ENCODE measurements around the gene ZNF613.
A peak's percentile ranks its signal among the peaks of the same experiment; 100 is the strongest.
"Not testable (repeated sequence)": the region's sequence is repeated elsewhere in the genome, so short reads cannot be mapped to it uniquely, and the experiment has no call there.

ZNF613 gene

DNA sequence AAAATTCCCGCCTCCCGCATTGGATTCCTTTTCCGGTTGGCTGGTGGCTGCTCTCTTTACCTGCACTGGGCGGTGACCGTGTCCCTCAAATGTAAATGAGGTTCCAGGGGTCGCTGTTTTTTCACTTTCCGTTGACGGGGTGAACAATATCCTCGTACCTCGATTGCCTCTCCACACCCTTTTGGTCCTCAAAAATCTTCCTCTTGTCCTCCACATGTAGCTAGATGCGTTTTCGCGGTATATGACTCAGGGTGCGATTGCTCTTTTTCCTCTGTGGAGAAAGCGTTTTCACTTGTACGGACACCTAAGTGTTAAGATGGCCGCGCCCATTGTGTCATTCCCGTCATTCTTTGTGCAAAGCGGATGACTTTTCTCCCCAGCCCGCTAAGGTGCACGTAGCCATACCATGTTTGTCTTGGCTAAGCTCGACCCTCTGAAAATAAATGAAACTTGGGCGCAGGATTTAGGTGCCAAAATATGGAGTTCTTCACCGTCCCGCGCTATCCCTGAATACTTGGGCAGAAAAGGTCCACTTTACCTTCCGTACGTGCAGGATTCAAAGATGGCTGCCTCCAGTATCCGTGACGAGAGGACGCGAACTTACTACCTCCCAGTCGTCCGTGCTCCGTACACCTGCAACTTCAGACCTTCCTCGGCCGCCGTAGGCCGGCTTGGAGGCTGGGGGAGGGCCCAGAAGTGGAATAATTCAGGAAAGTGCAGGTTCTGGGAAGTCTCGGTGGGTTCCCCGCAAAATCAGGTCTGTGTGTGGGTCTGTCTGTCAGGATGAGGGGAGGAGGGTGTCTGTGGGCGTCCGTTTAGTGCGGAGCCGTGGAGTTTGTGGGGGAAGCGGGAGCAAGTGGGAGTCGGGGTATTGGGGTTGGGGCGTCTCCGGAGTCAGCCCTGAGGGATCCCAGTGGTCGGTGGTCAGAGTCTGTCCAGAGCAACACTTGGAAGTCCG, at the start of gene ZNF613:
TSS of gene ZNF613 (plus strand) at position 689 of the 958 bp plus-strand sequence. CDS start 8,749 bp downstream, outside the sequence.
- DNase-seq, result peak; percentile 97

DNA sequence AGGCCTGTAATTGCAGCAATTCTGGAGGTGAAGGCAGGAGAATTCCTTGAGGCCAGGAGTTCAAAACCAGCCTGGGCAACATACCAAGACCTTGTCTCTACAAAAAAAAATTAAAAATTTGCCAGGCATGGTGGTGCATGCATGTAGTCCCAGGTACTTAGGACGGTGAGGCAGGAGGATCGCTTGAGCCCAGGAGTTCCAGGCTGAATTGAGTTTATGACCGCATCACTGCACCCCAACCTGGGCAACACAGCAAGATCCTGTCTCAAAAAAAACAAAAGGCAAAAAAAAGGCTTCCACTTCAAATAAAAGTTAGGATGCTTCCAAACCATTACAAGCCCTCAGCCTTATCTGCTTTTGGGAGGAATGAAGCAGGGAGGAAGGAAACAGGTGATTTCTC, 44.8 kb upstream of the ZNF613 start:
- no peak for DNase-seq

DNA sequence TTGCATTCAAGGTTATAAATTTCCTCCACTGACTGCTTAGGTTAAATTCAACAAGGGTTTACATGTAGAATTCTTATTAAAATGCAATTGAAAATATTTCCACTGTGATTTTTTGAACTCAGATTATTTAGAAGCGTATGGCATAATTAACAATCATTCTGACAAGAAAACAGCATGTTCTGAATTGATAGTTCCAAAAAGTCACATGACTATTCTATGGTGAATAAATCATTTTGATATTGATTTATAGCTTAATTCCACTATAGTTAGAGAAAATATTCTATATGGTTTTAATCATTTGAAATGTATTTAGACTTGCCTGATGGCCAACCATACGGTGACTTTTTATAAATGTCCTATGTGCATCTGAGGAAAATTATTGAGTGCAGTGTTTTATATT, 42.6 kb upstream of the ZNF613 start:
- DNase-seq, result no peak

DNA sequence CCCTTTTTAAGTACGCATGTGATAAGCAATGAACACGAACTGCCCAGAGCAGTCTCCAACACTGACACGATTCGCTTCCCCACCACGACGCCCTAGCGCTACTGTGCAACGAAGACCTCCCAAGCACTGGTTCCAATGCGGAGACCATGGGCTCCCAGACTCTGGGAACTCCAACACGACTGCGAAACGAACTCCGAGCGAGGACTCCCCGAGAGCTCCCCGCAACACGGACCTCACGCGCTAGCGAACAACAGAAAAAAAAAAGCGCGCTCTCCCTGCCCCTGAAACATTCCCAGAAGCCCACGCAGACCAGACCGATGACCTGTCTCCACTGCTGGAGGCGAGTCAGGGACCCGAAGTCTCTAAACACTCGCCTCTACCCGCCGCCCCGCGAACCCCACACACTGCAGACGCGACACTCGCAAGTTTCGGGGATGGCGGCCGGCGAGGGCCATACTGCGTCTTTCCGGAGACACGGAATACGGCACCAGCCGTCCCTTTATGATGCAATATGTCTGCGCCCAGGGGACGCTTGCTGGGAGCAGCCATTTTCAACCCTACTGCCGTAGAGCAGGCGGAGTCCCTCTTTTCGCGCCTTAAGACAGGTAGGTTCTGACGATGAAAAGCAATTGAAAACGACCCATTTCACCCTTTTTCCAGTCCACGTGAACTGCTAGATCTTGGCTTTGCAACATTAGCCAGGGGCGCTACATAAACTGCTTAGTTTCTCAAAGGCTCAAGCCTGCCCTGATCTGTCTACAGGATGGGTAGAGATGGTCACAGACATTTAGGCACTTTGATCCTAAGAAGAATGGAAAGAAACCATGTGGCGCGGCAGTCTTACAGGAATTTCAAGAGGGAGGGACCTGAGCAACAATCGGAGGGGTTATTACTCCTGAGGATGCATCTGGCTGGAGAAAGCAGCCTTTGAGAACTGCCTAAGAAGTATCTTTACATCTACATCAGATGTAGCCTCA, 39.5 kb upstream of the ZNF613 start, which contains the start of gene ZNF577:
TSS of gene ZNF577 (minus strand) at position 430 of the 977 bp plus-strand sequence. CDS start 7,569 bp downstream, outside the sequence.
- peak; percentile 85 for DNase-seq

DNA sequence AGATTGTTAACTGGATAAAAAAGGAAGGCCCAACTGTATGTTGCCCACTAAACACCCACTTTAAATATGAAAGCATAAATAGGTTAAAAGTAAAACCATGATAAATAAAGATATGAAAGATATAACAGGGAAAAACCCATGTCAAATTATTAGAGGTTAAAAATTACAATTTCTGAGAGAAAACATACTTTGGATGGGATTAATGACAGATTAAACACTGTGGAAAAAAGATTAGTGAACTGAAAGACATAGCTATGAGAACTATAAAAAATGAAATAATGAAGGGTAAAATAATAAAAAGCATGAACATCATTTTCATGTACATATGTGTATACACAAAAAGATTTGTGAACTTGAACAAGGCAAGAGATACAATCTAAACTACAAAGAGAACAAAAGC, 37.3 kb upstream of the ZNF613 start:
- no peak for DNase-seq

DNA sequence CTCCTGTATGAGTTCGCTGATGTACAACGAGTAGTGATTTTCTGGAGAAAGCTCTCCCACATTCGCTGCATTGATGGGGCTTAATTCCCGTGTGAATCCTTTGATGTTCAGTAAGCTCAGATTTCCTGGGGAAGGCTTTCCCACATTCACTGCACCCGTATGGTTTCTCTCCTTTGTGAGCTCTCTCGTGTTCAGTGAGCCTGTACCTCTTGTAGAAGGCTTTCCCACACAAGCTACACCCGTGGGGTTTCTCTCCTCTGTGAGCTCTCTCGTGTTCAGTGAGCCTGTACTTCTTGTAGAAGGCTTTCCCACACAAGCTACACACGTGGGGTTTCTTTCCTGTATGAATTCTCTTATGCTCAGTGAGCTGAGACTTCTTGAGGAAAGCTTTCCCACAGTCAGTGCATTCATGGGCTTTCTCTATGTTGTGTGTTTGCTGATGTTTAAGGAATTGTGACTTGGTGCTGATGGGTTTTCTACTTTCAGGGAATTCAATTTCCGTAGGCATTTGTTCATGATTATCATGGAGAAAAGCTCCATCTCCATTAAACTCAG, 36.0 kb upstream of the ZNF613 start:
- no peak for DNase-seq

DNA sequence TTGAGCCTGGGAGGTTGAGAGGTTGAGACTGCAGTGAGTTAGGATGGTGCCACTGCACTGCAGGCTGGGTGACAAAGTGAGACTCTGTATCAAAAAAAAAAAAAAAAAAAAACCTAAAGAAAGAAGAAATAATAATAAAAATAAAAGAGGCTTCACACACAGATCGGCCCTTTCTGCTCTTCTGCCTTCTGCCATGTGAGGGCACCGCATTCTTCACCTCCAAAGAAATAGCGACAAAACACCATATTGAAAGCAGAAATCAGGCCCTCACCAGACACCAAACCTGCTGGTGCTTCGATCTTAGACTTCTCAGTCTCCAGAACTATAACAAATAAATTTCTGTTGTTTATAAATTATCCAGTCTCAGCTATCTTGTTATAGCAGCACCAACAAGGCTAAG, 25.4 kb upstream of the ZNF613 start:
- DNase-seq, result no peak

DNA sequence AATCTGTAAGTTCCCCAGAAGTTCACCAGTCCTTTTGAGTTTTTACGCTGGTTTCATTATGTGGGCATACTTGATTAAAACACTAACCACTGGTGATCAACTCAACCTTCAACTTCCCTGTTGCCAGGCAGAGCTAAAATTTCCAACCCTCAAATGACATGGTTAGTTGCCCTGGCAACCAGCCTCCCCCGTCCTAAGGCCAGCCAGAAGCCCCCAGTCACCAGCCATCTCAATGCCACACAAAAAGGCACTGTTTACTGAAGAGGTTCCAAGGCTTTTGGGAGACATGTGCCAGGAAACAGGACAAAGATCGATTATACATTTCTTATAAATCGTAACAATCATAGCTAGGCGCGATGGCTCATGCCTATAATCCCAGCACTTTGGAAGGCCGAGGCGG, 24.1 kb upstream of the ZNF613 start:
- DNase-seq, result no peak

DNA sequence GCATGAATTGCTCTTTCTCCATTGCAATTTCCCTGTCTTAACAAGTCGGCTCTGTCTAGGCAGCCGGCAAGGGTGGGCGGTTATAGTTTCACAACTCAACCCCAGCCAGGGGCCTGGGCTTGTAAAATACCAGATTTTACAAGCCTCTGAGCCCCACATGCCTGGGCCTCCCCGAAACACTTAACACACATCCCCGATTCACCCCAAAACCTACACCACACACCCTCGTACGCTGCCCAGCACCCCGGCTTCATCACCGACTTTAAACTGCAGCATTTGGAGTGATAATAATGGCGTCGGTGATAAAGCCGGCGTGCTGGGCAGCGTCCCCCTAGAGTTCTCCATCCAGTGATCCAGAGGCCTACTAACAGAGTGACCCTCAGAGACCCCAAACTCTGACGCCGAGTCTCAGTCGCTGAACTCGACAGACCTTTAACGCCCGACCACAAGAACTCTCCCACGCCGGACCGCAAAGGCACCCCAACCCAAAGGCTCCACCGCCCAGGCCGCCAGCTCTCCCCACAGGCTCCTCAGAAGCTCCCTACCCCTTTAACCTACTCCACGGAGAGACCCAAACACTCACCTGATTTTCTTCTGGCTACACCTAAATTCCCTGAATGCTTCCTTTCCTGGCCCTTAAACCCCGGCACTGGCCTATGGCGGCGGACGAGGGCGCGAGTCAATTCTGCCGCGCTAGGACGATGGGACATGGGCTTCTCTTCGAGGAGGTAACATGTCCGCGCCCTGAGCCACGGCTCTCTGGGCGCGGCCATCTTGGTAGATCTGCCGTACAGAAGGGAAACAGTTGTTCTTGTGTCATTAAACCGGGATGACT, 22.7 kb upstream of the ZNF613 start, which contains the start of gene ZNF649:
TSS of gene ZNF649 (minus strand) at position 687 of the 835 bp plus-strand sequence. CDS start 4,910 bp downstream, outside the sequence.
- peak; percentile 94 for DNase-seq

DNA sequence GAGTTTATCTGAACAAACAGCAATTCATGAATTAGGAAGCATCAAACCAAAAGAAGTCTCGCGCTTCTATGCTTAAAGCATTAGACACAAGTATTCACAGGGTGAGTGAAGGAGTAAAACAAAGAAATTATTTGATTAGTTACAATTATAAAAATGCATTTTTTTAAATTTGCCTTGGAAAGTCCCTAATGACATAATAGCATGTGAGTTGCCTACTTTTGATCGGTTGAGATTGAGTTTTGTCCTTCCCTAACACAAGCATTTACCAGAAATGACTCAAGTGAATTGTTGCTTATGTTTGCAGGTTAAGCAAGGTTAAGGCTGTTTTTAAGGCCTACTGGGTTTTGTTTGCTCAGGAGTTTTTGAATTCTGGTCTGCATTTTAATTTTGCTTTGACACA, 22.1 kb upstream of the ZNF613 start:
- no peak for DNase-seq

DNA sequence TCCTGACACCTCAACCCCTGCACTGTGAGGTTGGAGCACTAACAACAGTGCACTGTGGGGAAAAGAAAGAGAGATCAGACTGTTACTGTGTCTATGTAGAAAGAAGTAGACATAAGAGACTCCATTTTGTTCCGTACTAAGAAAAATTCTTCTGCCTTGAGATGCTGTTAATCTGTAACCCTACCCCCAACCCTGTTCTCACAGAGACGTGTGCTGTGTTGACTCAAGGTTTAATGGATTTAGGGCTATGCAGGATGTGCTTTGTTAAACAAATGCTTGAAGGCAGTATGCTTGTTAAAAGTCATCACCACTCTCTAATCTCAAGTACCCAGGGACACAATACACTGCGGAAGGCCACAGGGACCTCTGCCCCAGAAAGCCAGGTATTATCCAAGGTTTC, 21.6 kb upstream of the ZNF613 start:
- DNase-seq, result not testable (repeated sequence)

DNA sequence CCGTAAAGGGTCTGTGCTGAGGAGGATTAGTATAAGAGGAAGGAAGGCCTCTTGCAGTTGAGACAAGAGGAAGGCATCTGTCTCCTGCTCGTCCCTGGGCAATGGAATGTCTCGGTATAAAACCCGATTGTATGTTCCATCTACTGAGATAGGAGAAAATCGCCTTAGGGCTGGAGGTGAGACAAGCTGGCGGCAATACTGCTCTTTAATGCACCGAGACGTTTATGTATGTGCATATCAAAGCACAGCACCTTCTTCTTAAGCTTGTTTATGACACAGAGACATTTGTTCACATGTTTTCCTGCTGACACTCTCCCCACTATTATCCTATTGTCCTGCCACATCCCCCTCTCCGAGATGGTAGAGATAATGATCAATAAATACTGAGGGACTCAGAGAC, 21.2 kb upstream of the ZNF613 start:
- not testable (repeated sequence) for DNase-seq

DNA sequence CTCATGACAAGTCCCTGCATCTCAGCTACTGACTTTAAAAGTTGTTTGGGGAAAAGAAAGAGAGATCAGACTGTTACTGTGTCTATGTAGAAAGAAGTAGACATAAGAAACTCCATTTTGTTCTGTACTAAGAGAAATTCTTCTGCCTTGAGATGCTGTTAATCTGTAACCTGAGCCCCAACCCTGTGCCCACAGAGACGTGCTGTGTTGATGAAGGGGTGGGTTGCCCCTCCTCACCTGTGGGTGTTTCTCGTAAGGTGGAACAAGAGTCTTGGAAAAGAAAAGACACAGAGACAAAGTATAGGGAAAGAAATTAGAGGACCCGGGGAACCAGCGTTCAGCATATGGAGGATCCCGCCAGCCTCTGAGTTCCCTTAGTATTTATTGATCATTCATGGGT, 19.3 kb upstream of the ZNF613 start:
- DNase-seq, result not testable (repeated sequence)

DNA sequence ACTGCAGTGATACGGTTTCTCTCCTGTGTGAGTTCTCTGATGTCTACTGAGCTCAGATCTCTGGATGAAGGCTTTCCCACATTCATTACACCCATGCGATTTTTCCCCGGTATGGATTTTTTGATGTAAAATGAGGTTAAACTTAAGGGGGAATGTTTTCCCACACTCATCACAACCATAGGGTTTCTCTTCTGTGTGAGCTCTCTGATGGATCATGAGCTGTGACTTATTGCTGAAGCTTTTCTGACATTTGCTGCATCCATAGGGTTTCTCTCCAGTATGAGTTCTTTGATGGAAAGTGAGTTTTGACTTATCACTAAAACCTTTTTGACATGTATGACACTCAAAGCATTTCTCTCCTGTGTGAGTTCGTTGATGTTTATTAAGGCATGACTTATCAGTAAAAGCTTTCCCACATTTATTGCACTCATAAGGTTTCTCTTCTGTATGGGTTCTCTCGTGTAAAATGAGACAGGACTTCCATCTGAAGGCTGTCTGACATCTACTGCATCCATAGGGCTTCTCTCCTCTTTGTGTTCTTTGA, 11.9 kb upstream of the ZNF613 start:
- no peak for DNase-seq

DNA sequence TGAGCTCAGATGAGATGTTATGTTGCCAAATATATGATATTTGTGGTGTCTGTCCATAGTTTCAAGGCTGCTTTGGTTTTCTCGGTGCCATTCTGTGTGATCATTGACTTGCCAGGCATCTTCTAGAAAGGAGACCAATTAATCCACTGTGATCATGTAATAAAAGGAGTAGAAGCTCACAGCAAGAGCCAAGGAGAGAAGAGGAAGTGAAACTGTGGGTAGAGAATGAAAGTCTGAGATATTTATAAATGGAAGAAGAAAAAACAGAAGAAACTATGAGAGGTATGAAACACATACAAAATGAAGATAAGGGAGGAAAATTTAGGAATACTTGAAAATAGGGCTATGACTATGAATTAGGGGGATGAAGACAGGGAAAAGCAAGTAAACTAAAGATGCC, 11.1 kb upstream of the ZNF613 start:
- no peak for DNase-seq

DNA sequence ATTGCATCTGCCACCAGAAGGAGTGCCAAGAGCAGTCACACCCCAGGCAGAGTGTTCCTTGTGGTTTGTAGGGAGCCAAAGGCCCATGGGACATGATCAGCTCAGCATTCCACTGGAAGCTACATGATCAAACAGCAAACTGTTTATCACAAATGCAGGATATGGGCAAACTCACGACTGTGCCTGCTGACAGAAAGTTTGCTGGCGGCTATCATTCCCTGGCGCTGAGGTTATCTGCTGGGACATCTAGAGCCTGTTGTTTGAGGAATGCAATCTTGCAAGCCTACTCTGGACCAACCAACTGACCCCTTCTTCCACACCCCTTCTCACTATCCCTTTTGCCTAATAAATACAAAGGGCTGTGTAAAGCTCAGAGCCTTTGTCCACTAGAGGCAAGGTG, 7.7 kb upstream of the ZNF613 start:
- no peak for DNase-seq

DNA sequence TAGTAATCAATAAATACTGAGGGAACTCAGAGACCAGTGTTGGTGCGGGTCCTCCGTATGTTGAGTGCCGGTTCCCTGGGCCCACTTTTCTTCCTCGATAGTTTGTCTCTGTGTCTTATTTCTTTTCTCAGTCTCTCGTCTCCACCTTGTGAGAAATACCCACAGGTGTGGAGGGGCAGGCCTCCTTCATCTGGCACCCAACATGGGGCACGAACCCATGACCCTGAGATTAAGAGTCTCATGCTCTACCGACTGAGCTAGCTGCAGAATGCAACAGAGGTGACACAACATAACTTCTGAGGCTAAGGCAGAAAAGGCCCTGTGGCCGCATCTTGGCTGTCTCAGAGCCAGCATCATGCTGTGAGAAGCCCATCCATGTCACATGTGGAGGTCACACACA, 5.3 kb upstream of the ZNF613 start:
- no peak for DNase-seq

DNA sequence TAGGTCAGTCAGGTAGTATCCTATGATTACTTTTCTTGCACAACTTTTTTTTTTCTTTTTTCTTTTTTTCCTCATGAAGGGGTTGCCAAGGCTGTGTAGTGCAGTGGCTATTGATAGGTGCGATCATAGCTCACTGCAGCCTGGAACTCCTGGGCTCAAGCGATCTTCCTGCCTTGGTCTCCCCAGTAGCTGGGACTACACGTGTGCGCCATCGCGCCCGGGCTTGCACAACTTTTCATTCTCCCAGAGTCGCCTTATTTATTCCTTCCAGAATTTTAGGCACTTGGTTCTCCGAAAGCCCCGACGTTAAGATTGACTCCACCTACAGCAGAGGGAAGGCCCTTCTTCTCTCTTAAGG, 867 bp upstream of the ZNF613 start:
- no peak for DNase-seq

DNA sequence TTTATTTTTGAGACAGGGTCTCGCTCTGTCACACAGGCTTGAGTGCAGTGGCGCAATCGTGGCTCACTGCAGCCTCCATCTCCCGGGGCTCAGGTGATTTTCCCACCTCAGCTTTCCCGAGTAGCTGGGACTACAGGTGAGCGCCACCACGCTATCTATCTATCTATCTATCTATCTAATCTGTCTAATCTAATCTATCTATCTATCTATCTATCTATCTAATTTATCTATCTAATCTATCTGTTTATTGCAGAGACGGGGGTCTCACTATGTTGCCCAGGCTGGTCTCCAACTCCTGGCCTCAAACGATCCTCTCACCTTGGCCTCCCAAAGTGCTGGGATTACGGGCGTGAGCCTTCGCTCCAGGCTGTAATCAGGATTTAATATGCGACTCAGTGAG, 587 bp downstream of the ZNF613 start:
- no peak for DNase-seq

DNA sequence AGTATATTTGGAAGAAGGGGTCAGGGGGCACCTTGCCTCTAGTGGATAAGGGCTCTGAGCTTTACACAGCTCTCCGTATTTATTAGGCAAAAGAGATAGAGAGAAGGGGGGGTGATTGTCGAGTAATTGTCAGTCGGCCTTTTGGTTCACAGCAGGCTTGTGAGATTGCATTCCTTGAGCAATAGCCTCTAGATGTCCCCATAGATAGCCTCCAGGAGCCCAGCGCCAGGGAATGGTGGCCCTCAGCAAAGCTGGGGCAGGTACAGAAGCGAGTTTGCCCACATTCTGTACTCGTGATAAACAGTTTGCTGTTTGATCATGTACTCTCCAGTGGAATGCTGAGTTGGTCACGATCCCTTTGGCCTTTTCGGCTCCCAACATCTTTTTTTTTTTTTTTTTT, 4.6 kb downstream of the ZNF613 start:
- no peak for DNase-seq

DNA sequence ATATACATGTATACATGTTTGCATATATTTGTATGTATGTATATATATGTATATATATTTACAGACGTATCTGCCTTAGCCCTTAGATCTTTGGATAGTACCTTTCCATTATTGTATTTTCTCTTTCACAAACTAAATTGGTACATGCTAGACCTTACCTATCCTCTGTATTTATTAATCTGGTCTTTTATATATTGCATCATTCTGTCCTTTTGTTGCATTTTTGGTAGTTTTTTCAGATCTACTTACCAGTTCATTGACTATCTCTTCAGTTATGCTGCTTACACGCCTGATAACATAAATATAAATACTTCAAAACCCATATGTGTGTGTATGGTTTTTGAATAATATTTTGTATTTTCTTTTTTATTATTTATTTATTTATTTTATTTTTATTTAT, 11.7 kb downstream of the ZNF613 start:
- DNase-seq, result no peak
